Cardiac fibroblast (primary cell): ENCODE data around the gene KCNJ16.
A peak's percentile ranks its signal among the peaks of the same experiment; 100 is the strongest.

Experiments used
- DNase-seq, 2 donors: peaks; one replicate each; pipeline versions ENCODE4 v3.0.0 to v3.0.0-alpha.2; 2010; ENCODE audit warnings: low read depth in 2 of 2
- H3K4me3 ChIP-seq, 2 donors: replicated peaks in 1 of 2; 1 replicate in 1 of 2; 2 replicates in 1 of 2; pipeline ENCODE4 v1.5.1; 2011; ENCODE audit warnings: low read depth in 2 of 2, low read length in 2 of 2, mild to moderate bottlenecking in 2 of 2, moderate library complexity in 1 of 2
- TF ChIP-seq, protein P1 (sequence below): IDR thresholded peaks from one replicate; pipeline ENCODE4 v1.5.1; 2011; ENCODE audit warnings: low read depth, mild to moderate bottlenecking, low read length, inconsistent platforms

KCNJ16 gene

DNA sequence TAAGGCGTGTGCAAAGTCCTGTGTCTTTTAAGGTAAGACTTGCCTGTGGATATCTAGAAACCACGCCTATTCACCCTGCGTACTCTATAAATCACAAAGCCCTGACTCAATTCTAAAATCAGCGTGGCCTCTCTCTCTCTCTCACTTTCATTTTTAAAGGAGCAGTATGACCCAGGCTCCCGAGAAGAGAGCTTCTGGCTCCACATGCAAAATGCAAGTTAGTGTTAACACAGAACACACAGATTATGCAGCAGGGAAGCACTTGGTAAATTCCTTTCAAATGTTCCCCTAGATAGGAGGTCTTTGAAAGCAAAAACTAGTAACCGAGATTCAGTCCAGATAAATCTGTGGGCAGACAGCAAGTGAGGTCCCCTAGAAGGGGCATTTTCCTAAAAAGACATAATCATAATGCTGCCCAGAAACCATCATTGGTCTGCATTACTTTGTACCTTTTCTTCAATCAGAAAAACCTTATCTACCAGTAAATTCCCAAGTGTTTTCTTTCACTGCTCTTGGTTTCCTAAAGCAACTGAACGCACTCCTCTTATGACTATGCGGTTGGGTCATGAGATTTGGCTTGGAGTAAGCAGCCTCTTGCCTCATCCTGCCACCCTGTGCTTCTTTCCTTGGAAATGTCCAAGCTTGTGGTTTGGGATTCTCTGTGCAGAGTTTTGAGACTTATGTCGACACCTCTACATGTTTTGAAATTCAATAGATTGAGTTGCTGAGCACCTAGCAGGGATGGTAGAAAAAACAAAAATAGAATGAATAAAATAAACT, 62.6 kb downstream of the KCNJ16 start:
- peak overlapping the region; percentile 34 to 51 for H3K4me3 ChIP-seq
- TF ChIP-seq, protein P1, sequence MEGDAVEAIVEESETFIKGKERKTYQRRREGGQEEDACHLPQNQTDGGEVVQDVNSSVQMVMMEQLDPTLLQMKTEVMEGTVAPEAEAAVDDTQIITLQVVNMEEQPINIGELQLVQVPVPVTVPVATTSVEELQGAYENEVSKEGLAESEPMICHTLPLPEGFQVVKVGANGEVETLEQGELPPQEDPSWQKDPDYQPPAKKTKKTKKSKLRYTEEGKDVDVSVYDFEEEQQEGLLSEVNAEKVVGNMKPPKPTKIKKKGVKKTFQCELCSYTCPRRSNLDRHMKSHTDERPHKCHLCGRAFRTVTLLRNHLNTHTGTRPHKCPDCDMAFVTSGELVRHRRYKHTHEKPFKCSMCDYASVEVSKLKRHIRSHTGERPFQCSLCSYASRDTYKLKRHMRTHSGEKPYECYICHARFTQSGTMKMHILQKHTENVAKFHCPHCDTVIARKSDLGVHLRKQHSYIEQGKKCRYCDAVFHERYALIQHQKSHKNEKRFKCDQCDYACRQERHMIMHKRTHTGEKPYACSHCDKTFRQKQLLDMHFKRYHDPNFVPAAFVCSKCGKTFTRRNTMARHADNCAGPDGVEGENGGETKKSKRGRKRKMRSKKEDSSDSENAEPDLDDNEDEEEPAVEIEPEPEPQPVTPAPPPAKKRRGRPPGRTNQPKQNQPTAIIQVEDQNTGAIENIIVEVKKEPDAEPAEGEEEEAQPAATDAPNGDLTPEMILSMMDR: no peak
- peak; percentile 94 to 95 for DNase-seq

DNA sequence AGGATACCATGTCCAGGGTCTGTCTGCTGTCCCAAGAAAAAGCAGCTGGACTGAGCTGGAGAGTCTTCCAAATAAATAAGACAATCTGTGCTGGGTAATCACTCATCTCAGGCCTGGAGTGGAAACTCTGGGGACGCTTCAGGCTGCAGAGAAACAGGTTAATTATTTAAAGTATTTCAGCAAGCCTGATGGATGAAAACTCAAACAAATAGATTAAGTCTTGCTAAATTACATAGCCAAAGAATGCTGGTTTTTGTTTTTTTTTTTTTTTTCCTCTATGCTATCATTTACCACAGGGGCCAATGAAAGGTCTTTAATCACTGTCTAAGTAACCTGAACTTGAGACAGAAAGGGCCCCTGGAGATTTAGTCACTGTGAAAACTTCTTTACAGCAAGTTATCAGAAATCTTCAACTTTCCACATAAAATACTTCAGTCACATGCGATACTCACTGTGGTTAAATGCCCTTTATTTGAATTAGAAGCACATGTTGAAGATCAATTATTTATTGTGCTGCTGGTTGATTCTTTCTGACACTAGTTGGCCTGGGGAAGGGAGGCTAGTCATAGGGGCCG, 63.4 kb downstream of the KCNJ16 start:
- peak; percentile 7 to 20 for DNase-seq
- TF ChIP-seq, protein P1: no peak
- no peak overlapping the region for H3K4me3 ChIP-seq

DNA sequence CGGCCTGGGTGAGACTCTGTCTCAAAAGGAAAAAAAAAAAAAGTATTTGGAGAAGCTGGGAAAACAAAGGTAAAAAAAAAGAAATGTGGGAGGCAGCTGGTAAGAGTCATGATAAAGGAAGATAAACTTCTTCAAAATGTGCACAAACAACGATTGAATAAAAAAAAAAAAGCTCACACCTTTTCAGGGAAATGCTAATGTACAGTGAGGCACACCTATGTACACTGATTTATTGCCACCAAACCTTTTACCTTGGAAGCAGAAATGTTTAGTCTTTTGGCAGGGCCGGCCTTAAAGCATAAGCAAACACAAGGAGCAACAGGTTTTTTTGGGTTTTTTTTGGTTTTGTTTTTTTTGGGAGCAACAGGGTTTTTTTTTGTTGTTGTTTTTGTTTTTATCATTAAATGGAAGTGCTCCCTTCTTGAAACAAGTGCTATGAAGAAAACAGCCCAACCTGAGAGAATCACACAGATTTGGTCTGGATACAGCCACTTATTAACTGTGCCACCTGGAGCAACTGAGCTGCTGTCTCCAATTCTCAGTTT, 64.5 kb downstream of the KCNJ16 start:
- no peak overlapping the region for H3K4me3 ChIP-seq
- no peak for DNase-seq
- TF ChIP-seq, protein P1: no peak

DNA sequence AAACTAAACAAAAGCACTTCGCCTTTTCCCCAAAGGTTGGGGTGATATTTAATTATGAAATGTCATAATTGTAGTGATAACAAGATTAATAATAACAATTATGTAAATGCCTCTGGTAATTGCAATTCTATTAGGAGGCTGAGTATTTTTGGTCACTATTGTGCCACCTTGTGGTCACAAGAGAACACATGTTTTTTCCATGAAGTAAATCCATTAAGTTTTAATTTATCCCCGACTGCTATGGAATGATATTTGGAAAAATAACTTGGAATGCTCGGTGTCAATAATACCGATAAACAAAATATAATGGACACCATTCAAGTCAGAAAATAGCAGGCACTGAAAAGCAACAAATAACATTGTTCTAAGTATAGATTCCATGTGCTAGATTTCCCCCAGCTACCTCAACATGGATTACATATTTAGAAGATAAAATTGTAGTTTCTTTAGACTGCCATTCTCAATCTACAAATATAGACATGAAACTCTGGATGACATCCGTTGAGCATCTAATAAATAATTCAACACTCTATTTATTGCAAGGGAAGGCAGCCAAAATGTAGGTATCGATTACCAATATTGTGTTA, 69.3 kb downstream of the KCNJ16 start:
- DNase-seq: peak; percentile 56 to 70
- TF ChIP-seq, protein P1: peak; percentile 37
- H3K4me3 ChIP-seq: no peak overlapping the region

DNA sequence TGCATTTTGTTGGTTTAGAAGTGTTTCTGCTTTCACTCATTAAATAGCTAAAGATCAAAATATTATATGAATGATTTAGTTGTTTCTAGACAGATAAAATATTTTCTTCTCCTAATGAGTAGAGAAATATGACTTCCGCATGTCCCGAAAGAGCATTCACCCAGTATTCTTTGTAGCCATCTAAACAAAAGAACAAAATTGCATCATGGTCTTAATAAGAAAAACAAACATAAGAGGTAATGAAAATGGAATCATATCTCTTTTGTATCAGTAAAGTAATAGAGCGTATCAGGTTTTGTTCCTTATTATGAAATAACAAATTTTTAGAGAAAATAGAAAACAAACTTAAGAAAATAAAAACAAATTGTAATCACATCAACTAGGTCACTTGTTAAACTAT, 78.2 kb downstream of the KCNJ16 start:
- DNase-seq: no peak
- no peak overlapping the region for H3K4me3 ChIP-seq
- TF ChIP-seq, protein P1: no peak

DNA sequence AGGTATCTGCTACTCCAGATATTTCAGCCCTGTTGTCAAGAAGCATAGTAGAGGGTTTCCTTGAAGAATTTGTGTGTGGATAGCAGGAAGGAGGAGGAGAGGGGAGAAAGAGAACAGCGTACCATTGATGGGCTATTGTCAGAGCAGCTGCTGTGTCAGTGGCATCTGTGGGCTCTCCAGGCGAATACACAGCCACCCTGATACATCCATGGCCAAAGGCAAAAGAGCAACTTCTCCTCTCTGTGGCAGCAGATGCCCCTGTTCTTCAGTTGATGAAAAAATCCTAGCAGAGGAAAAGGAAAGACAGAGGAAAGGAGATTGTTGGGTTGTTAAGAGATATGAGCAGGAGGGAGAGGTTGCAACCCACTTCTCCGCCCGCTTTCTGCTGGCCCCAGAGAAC, 82.1 kb downstream of the KCNJ16 start:
- no peak overlapping the region for H3K4me3 ChIP-seq
- DNase-seq: no peak
- TF ChIP-seq, protein P1: no peak
